ENCODE data around the gene UPK3A.

DNA sequence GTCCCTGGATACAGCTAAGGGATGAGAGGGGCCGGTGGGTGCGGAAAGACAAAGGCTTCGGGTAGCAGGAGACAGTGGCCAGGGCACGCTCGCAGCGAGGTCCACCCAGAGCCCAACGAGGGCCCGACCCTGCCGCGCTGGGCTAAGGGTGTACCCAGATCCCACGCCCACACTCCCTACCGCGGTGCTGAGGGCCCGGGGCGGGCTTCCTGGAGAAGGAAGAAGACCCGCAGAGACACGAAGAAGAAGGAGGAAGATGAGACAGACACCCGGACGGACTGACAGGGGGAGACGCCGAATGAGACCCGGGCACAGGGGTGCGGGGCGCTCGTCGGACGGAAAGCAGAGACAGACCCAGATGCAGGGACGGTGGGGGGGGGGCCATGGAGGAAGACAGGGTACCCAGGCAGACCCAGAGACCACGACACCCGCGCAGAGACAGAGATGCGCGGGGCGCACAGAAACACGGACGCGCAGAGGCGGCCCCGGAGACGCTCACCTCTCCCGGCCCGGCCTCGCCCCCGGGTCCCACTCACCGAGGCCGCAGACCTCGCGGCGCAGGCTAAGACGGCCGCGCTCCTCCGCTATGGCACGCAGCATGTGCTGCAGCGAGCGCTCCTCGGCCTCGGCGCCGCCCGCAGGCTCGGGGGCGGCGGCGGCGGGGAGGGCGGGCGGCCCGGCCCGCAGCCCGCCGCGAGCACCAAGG is 44.5 kb upstream of the UPK3A start:
- TF ChIP-seq, protein P1, sequence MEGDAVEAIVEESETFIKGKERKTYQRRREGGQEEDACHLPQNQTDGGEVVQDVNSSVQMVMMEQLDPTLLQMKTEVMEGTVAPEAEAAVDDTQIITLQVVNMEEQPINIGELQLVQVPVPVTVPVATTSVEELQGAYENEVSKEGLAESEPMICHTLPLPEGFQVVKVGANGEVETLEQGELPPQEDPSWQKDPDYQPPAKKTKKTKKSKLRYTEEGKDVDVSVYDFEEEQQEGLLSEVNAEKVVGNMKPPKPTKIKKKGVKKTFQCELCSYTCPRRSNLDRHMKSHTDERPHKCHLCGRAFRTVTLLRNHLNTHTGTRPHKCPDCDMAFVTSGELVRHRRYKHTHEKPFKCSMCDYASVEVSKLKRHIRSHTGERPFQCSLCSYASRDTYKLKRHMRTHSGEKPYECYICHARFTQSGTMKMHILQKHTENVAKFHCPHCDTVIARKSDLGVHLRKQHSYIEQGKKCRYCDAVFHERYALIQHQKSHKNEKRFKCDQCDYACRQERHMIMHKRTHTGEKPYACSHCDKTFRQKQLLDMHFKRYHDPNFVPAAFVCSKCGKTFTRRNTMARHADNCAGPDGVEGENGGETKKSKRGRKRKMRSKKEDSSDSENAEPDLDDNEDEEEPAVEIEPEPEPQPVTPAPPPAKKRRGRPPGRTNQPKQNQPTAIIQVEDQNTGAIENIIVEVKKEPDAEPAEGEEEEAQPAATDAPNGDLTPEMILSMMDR (IDR thresholded peaks at IDR 0.05; ENCODE audit: insufficient read depth, low read depth, low read length), result no peak
- TF ChIP-seq EZH2 (IDR thresholded peaks at IDR 0.05; ENCODE audit: insufficient read depth, low read length), result no peak
